Adrenal gland (tissue), 12 donors: Measurements from ENCODE around the gene COL4A1. TPM values are rescaled to one million over a fixed set of nuclear protein-coding genes. Genes with fewer than 3 reads are reported as not detected.

Experiments used
- DNase-seq, 7 donors: peaks; one replicate each; pipeline ENCODE4 v3.0.0-alpha.2; 2019 to 2020
- H3K27ac ChIP-seq, 5 donors: fragments of 200-600 bp; sonication (generic) in 4 of 5; 1 replicate in 3 of 5; 2 replicates in 2 of 5; pipeline versions ENCODE4 v1.5.1 to v1.8.0; 2016 to 2020; ENCODE audit warnings: mild to moderate bottlenecking in 1 of 5
- H3K27me3 ChIP-seq: fragments of 200-600 bp; 2 replicates; pipeline ENCODE4 v1.8.0; 2021
- H3K36me3 ChIP-seq, 2 donors: fragments of 200-600 bp; replicated peaks in 1 of 2; 1 replicate in 1 of 2; 2 replicates in 1 of 2; pipeline versions ENCODE4 v1.5.1 to v1.8.0; 2018 to 2022
- H3K4me1 ChIP-seq, 2 donors: fragments of 200-600 bp; replicated peaks in 1 of 2; 1 replicate in 1 of 2; 2 replicates in 1 of 2; pipeline versions ENCODE4 v1.5.1 to v1.8.0; 2018 to 2021
- H3K4me3 ChIP-seq, 4 donors: fragments of 200-600 bp; sonication (generic) in 3 of 4; one replicate each; pipeline ENCODE4 v1.5.1; 2016 to 2018
- H3K9me3 ChIP-seq, 3 donors: fragments of 200-600 bp; sonication (generic) in 1 of 3; replicated peaks in 1 of 3; 1 replicate in 2 of 3; 2 replicates in 1 of 3; pipeline versions ENCODE4 v1.5.1 to v1.8.0; 2016 to 2021
- POLR2A ChIP-seq, 2 donors: fragments of 450-650 bp; IDR thresholded peaks; one replicate each; pipeline ENCODE4 v1.6.1; 2017; ENCODE audit warnings: antibody characterized with exemption in 2 of 2, mild to moderate bottlenecking in 2 of 2, moderate library complexity in 1 of 2
- WGBS, 4 donors: extraction: QIAGEN DNeasy Blood & Tissue Kit in 2 of 4; methylation state at CpG; one replicate each; pipeline versions ENCODE4 v1.1.5 to v1.1.7; 2013 to 2017; 5-methylcytosine and 5-hydroxymethylcytosine counted together
- intact Hi-C, 2 donors: fragments of 100-400 bp; cut with DNase I; formaldehyde crosslinking; loops; one replicate each; pipeline versions ENCODE4 v1.14.1 to v1.15.0; 2022 to 2023
- polyA plus RNA-seq, 3 donors: library from polyadenylated mRNA; stranded (reverse); fragments of 200-250 nt in 2 of 3; fragments of 350-450 nt in 1 of 3; fragmentation: Illumina TruSeq in 1 of 3; extraction: RNeasy Lipid Tissue Mini Kit (QIAGEN cat#74804) in 1 of 3; gene quantifications; one replicate each; pipeline ENCODE4 v1.2.3, GENCODE V29; 2013 to 2014
- total RNA-seq, 9 donors: library from RNA; depleted of rRNA in 4 of 9; stranded (reverse); fragments of >200 nt in 4 of 9; fragments of 120-200 nt in 1 of 9; fragmentation: NEBNext Ultra II Directional in 1 of 9; extraction: Animal tissue kit (Norgen Biotek cat#: 25700) in 1 of 9; gene quantifications; one replicate each; pipeline versions ENCODE4 v1.1.0 to v1.2.4, GENCODE V29; 2013 to 2023
- TF ChIP-seq, protein P1 (sequence below), 6 experiments: fragments of 450-650 bp in 4 of 6; fragments of 200-600 bp in 2 of 6; sonication (generic) in 1 of 6; IDR thresholded peaks; 1 replicate in 5 of 6; 2 replicates in 1 of 6; pipeline versions ENCODE4 v1.5.1 to v1.8.0; 2016 to 2021; ENCODE audit warnings: antibody characterized with exemption in 6 of 6, mild to moderate bottlenecking in 2 of 6, moderate library complexity in 1 of 6
- donor health status: healthy with polysubstance abuse.
- donor health status: Bipolar disorder and iron deficiency.
- donor health status: DM: yes; HTN: yes; CAD: no.
- donor health status: DM: no; HTN: no; CAD: no.
- donor health status: DM: no; HTN: no; CAD: no.
- donor health status: DM: yes; HTN: yes; CAD: no.

Gene COL4A1
- total and polyA plus RNA-seq, 12 donors: 62.4 to 364 (median 183) TPM

DNA sequence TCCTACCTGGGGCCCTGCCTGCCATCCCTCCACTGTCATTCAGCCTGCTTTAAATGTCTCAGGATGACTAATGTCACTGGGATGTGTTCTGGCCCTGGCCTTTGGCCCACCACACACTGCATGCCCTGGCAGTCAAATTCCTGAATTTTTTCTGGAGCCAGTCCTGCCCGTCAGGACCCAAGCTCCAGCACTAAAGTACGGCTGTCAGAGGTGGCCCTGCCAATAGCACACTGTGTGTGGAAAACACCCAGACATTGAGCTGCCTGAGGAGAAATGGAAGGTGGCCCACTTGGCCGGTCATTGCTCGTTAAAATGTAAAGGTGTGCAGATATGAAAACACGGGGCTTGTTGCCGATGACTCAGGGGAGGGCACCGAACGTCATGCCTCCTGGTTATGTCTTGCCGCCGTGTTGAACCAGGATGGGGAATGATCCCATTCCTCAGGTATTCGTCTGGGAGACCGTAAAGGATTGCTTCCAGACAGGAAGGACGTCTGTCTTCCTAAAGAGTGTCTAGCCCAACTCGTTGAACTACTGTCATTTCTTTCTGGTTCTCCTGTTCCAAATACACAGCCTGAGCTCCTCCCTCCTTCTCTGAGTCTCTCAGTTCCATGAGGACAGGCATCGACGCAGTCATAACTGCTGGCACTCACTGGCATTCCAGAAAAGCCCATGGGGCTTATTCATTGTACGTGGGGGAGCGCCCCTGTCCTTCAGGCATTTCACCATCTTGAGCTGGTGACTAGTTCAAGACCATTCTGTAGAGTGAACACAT, 40.8 kb upstream of the COL4A1 start:
- H3K27me3 ChIP-seq: no peaks in the 10 kb centered on the region
- no peak for TF ChIP-seq POLR2A (IDR thresholded peaks at IDR 0.05)
- TF ChIP-seq, protein P1, sequence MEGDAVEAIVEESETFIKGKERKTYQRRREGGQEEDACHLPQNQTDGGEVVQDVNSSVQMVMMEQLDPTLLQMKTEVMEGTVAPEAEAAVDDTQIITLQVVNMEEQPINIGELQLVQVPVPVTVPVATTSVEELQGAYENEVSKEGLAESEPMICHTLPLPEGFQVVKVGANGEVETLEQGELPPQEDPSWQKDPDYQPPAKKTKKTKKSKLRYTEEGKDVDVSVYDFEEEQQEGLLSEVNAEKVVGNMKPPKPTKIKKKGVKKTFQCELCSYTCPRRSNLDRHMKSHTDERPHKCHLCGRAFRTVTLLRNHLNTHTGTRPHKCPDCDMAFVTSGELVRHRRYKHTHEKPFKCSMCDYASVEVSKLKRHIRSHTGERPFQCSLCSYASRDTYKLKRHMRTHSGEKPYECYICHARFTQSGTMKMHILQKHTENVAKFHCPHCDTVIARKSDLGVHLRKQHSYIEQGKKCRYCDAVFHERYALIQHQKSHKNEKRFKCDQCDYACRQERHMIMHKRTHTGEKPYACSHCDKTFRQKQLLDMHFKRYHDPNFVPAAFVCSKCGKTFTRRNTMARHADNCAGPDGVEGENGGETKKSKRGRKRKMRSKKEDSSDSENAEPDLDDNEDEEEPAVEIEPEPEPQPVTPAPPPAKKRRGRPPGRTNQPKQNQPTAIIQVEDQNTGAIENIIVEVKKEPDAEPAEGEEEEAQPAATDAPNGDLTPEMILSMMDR (IDR thresholded peaks at IDR 0.05): no peak
- intact Hi-C loops: no loop called here
- no peaks in the 10 kb centered on the region for H3K36me3 ChIP-seq
- no peak overlapping the region for H3K4me3 ChIP-seq
- peak in 6 of 7 donors; percentile 40 to 69 (median 52) for DNase-seq
- peaks cover 0 to 23% of the 10 kb centered on the region in 2 donors for H3K4me1 ChIP-seq
- 44 to 64% (median 64%) methylated on average over 13 to 18 of the region's 18 CpGs for whole genome bisulfite sequencing, 4 donors
- peak overlapping the region in 2 of 5 donors; percentile 38 to 80 for H3K27ac ChIP-seq
- no peaks in the 10 kb centered on the region for H3K9me3 ChIP-seq

DNA sequence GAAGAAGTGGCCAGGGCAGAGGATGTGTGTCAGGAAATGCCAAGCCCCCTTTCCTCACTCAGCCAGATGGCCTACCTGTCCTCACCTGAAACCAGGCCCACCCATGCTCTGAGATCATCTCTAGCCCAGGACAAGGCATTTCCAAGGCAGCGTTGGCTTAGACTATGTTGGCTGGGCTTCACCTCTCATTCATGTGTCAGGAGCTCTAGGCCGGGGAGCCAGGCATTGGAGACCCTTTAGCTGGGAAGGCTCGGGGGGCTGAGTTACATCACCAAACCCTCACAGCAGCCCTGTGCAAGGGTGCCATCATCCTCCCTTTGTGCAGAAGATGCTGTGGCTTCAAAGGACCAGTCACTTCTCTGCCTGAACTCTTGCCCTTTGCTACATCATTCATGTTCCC, 40.1 kb upstream of the COL4A1 start:
- DNase-seq: no peak
- peak overlapping the region in 2 of 5 donors; percentile 38 to 80 for H3K27ac ChIP-seq
- 84 to 91% methylated on average over 3 of the region's 3 CpGs; no CpG with 5 or more reads in 2 of the 4 donors for WGBS, 4 donors
- H3K36me3 ChIP-seq: no peaks in the 10 kb centered on the region
- no peaks in the 10 kb centered on the region for H3K9me3 ChIP-seq
- intact Hi-C loops: no loop called here
- H3K4me3 ChIP-seq: no peak overlapping the region
- TF ChIP-seq POLR2A (IDR thresholded peaks at IDR 0.05): no peak
- TF ChIP-seq, protein P1 (IDR thresholded peaks at IDR 0.05): no peak
- peaks cover 0 to 25% of the 10 kb centered on the region in 2 donors for H3K4me1 ChIP-seq
- H3K27me3 ChIP-seq: no peaks in the 10 kb centered on the region

DNA sequence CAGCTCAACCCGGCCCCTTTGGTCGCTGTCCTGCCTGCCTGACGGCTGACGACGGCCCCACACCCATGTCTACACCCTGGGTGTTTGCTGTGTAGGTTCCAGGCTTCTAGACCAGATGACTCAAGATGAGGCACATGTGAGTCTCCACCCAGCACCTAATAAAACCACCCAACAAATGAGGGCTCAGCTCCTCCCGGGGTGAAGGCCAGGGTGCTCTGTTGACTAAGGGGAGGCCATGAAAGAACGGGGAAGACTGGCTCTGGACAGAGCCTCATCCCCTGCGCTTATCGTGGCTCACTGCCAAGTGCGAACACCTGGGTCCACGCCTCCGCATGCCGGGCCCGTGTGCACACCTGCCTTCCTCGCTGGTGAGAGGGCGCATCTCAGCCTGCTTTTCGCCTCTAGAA, 39.7 kb upstream of the COL4A1 start:
- DNase-seq: no peak
- WGBS, 4 donors: 86 to 96% (median 92%) methylated on average over 4 to 17 of the region's 17 CpGs
- Histone ChIP-seq H3K4me1 (peaks cover 1 to 30% of the 10 kb centered on the region in 2 donors), H3K36me3 (no peaks in the 10 kb centered on the region), H3K27me3 (no peaks in the 10 kb centered on the region), H3K4me3 (no peak overlapping the region), H3K9me3 (no peaks in the 10 kb centered on the region), H3K27ac (peak overlapping the region in 1 of 5 donors; percentile 80)
- TF ChIP-seq POLR2A (IDR thresholded peaks at IDR 0.05): no peak
- TF ChIP-seq, protein P1 (IDR thresholded peaks at IDR 0.05): no peak
- intact Hi-C loops: no loop called here

DNA sequence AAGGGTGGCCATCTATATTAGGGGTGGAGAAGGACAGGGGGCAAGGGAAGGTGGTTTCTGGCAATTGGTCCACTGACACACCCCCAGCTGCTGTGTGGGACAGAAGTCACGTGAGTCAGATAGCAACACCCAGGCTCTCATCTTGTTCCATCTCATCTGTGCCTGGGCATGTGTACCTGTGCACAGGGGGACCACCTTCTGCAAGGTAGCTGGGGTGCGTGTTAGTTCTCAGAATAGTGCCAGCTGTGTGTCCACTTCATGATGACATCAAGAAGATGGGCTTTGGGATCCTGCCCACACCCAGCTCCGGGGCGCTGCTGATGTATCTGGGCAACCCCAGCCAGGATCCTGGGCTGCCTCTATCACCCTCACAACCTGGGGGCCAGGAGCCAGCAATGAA, 38.7 kb upstream of the COL4A1 start:
- Histone ChIP-seq H3K4me3 (no peak overlapping the region), H3K4me1 (peaks cover 8 to 38% of the 10 kb centered on the region in 2 donors), H3K27me3 (no peaks in the 10 kb centered on the region), H3K27ac (no peak overlapping the region), H3K36me3 (no peaks in the 10 kb centered on the region), H3K9me3 (no peaks in the 10 kb centered on the region)
- 90 to 100% (median 94%) methylated on average over 3 to 4 of the region's 4 CpGs for WGBS, 4 donors
- intact Hi-C loops: no loop called here
- peak in 1 of 7 donors; percentile 46 for DNase-seq
- TF ChIP-seq, protein P1 (IDR thresholded peaks at IDR 0.05): no peak
- no peak for TF ChIP-seq POLR2A (IDR thresholded peaks at IDR 0.05)
